ENCODE measurements around the gene CYP4F3.

Gene CYP4F3

GRCh38 chr19:15609261-15609660 is 31.4 kb upstream of the CYP4F3 start:
- Histone ChIP-seq H3K27me3 (peaks cover 0 to 11% of the 10 kb centered on the region in 2 donors), H3K4me3 (no peak overlapping the region), H3K36me3 (no peaks in the 10 kb centered on the region), H3K9me3 (no peaks in the 10 kb centered on the region), H3K27ac (no peak overlapping the region), H3K4me1 (no peaks in the 10 kb centered on the region)
- no peak for DNase-seq
- TF ChIP-seq CTCF (IDR thresholded peaks at IDR 0.05): no peak
- intact Hi-C loops (cut with DNase I; ENCODE audit: low total_unique reads): no loop called here

GRCh38 chr19:15612342-15612741 is 28.4 kb upstream of the CYP4F3 start:
- no peak overlapping the region for H3K4me3 ChIP-seq
- no peaks in the 10 kb centered on the region for H3K4me1 ChIP-seq
- no peaks in the 10 kb centered on the region for H3K36me3 ChIP-seq
- H3K9me3 ChIP-seq: no peaks in the 10 kb centered on the region
- no peak for TF ChIP-seq CTCF (IDR thresholded peaks at IDR 0.05)
- intact Hi-C loops (cut with DNase I; ENCODE audit: low total_unique reads): no loop called here
- H3K27me3 ChIP-seq: peaks cover 0 to 31% of the 10 kb centered on the region in 2 donors
- DNase-seq: no peak
- no peak overlapping the region for H3K27ac ChIP-seq

- Histone ChIP-seq H3K36me3 (no peaks in the 10 kb centered on the region), H3K27me3 (peaks cover 0 to 41% of the 10 kb centered on the region in 2 donors), H3K27ac (no peak overlapping the region), H3K4me3 (no peak overlapping the region), H3K9me3 (no peaks in the 10 kb centered on the region), H3K4me1 (no peaks in the 10 kb centered on the region)
- DNase-seq: no peak
- TF ChIP-seq CTCF (IDR thresholded peaks at IDR 0.05): no peak
- intact Hi-C loops (cut with DNase I; ENCODE audit: low total_unique reads): no loop called here
Measured at GRCh38 chr19:15613338-15613737, 27.4 kb upstream of the CYP4F3 start.

GRCh38 chr19:15614507-15615379 is 26.0 kb upstream of the CYP4F3 start, which contains the start of gene CYP4F8:
Gene CYP4F8, plus strand, starts transcription at chr19:15615218. Its CDS starts 399 bp downstream, at chr19:15615617.
- no peaks in the 10 kb centered on the region for H3K4me1 ChIP-seq
- no peak for DNase-seq
- no peaks in the 10 kb centered on the region for H3K36me3 ChIP-seq
- intact Hi-C loops (cut with DNase I; ENCODE audit: low total_unique reads): no loop called here
- H3K4me3 ChIP-seq: no peak within 1 kb of the TSS
- H3K27me3 ChIP-seq: peaks cover 0 to 55% of the 10 kb centered on the region in 2 donors
- H3K27ac ChIP-seq: no peak within 1 kb of the TSS
- no peak for TF ChIP-seq CTCF (IDR thresholded peaks at IDR 0.05)
- H3K9me3 ChIP-seq: no peaks in the 10 kb centered on the region

- Histone ChIP-seq H3K4me3 (no peak overlapping the region), H3K27ac (no peak overlapping the region), H3K36me3 (no peaks in the 10 kb centered on the region), H3K4me1 (no peaks in the 10 kb centered on the region), H3K27me3 (peaks cover 0 to 58% of the 10 kb centered on the region in 2 donors), H3K9me3 (no peaks in the 10 kb centered on the region)
- intact Hi-C loops (cut with DNase I; ENCODE audit: low total_unique reads): no loop called here
- no peak for DNase-seq
- no peak for TF ChIP-seq CTCF (IDR thresholded peaks at IDR 0.05)
Measured at GRCh38 chr19:15615526-15615925, 25.2 kb upstream of the CYP4F3 start.
